NT2/D1 (cell line): ENCODE measurements around the gene CDK5.

Source experiments
- YY1 ChIP-seq: IDR thresholded peaks from 2 replicates; pipeline ENCODE4 v1.6.1; 2011; ENCODE audit not compliant: insufficient read length, insufficient read depth
- ZNF274 ChIP-seq: IDR thresholded peaks from 2 replicates; pipeline ENCODE4 v1.6.1; 2011; ENCODE audit warnings: mild to moderate bottlenecking, low read depth, low read length

DNA sequence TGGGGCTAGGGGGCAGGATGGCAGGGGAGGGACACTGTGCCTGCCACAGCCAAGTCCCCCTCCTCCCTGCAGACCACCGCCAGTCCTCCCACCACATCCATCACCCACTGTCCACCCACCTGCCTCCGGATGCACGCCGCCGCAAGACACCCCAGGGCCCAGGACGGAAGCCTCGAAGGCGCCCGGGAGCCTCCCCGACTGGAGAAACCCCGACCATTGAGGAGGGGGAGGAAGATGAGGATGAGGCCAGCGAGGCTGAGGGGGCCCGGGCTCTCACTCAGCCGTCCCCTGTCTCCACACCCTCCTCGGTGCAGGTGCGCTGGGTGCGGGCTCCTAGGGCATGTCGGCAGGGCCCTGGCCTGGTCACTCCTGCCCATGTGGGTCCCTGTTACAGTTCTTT, 6.8 kb upstream of the CDK5 start:
- TF ChIP-seq ZNF274, result no peak
- TF ChIP-seq YY1, result no peak
